GM21423 (cell line): ENCODE measurements around the gene CHAF1A.
A peak's percentile ranks its signal among the peaks of the same experiment; 100 is the strongest.

ENCODE experiments used
- ATAC-seq: cut with Tn5 transposase; IDR thresholded peaks from one replicate; pipeline ENCODE4 v1.9.1; 2021; ENCODE audit warnings: mild to moderate bottlenecking, moderate library complexity; ENCODE audit not compliant: unreplicated experiment

The CHAF1A gene

GRCh38 chr19:4400135-4400936 lies 2.1 kb upstream of the CHAF1A start, which contains the start of gene SH3GL1:
Gene SH3GL1, minus strand, starts transcription at chr19:4400547. Its CDS starts 179 bp downstream, at chr19:4400368.
- peak; percentile 56 for ATAC-seq

- no peak for ATAC-seq
Measured at GRCh38 chr19:4401769-4402170, 670 bp upstream of the CHAF1A start.

DNA sequence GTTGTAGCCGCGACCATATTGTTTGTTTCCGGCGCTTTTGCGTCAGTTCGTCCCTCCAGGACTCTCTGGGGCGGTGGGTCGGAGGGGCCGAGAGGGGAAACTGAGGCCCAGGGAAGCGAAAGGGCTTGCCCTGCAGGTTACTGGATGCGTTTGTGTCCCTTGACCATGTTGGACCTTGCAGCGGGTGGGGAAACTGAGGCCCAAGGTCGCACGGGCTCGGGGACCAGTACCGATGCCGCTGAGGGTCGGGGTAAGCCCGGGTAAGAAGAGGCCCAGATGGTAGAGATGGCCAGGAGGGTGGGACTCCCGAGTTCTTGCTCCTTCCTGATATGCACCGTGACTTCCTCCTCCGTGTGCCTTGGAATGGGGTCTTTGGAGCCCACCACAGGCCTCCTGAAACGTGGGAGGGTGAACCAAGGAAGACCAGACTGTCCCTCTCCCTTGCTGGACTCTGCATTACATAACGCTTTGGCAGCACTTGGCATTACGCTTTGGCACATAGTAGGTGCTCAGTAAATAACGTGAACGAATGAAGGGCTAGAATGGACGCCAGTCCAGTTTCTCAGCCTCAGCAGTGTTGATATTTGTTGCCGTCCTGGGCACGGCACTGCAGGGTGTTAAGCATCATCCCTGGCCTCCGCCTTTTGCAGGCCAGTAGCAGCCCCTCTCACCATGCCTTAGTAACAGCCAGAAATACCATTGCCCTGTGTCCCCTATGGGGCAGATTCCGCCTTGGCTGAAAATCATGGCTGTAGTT lies 743 bp downstream of the CHAF1A start:
- no peak for ATAC-seq

DNA sequence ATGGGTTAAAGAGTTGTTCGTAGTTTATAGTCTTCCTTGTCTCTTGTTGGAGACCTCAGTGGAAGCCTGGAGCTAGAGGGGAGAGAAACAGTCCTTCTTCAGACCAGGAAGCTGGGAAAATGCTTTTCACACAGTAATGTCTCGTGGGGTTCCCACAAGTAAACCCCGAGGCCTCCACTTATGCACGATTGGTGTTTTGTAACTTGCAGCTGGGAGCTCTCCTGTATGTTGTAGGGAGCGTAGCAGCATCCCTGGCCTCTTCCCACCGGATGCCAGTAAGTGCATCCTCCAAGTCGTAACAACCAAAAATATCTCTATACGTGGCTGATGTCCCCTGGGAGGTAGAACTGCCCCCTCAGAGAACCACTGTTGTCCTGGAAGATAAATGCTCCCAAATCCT lies 3.5 kb downstream of the CHAF1A start:
- no peak for ATAC-seq

GRCh38 chr19:4406626-4407025 lies 4.2 kb downstream of the CHAF1A start:
- ATAC-seq = no peak

DNA sequence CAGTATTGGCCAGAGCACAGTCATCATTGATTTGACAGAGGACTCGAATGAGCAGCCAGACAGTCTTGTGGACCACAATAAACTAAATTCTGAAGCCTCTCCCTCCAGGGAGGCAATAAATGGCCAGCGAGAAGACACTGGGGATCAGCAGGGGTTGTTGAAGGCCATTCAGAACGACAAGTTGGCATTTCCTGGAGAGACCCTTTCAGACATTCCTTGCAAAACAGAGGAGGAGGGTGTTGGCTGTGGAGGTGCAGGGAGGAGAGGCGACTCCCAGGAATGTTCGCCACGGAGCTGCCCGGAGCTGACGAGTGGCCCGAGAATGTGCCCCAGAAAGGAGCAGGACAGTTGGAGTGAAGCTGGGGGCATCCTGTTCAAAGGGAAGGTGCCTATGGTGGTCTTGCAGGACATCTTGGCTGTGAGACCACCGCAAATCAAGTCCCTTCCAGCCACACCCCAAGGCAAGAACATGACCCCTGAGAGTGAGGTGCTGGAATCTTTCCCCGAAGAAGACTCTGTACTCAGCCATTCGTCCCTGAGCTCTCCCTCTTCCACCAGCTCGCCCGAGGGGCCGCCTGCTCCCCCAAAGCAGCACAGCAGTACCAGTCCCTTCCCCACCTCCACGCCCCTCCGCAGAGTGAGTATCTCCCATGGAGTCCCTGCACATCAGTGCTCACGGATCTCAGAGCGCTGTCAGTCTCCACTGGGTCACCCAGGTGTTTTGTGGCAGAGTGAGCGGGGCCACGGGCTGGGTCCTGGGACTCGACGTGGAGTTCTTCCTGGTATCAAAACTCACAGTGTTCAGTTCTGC lies 6.9 kb downstream of the CHAF1A start:
- ATAC-seq = no peak

- ATAC-seq = no peak
Measured at GRCh38 chr19:4413588-4413987, 11.1 kb downstream of the CHAF1A start.

DNA sequence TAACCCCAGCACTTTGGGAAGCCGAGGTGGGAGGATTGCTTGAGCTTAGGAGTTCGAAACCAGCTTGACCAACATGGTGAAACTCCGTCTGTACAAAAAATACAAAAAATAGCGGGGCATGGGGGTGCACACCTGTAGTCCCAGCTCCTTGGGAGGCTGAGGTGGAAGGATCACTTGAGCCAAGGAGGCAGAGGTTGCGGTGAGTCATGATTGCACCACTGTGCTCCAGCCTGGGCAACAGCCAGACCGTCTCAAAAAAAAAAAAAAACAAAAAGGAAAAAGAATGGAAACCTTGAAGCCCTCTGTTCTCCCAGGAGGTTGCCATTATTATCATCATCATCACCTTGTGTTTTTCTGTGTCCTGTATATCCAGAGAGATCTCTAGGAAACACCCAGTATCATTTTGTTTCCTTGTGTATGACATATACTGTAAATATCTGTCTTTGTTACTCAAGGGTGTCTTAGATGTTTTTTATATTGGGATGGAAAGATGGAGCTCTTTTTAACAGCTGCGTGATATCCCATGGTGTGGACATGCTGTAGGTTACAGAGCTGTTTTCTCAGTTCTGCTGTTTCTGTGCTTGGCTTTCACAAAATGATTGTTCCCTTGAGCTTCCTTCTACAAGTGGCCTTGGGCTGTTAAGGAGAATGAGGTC lies 11.8 kb downstream of the CHAF1A start:
- ATAC-seq = no peak

GRCh38 chr19:4414800-4415321 lies 12.4 kb downstream of the CHAF1A start:
- no peak for ATAC-seq

DNA sequence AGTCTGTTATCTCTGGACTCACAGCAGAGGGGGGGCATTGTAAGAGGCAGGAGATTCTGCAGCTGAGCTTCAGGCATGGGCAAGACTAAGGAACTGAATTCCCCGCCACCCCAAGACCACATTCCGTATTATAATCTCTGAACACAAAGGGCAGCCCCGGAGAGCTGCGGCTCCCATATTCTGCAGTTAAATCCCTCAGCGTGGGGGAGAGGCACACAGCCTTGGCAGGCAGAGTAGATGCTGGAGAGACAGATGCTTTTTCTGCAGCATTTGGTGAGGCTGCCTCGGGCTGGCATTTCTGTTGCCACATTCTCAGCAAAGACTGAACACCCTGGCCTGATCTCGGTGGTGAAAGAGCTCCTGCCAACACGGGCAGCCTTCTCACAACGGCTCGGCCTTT lies 12.9 kb downstream of the CHAF1A start:
- no peak for ATAC-seq

DNA sequence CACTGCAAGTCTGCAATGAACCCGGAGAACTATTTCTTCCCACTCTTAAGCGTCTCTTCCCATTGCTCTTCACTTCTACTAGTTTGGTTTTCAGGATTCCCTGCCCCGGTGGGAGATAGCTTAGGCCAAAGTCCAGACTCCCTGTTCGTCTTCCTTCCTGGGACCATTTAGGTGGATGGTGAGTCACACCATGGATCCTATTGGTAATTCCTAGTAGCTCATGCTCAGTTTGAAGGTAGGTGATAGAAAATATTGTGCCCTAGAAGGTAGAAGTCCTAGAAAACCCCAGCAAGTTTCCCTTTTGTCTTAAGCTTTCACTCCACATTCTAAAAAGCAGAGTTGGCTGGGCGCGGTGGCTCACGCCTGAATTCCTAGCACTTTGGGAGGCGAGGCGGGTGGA lies 13.8 kb downstream of the CHAF1A start:
- ATAC-seq = no peak

DNA sequence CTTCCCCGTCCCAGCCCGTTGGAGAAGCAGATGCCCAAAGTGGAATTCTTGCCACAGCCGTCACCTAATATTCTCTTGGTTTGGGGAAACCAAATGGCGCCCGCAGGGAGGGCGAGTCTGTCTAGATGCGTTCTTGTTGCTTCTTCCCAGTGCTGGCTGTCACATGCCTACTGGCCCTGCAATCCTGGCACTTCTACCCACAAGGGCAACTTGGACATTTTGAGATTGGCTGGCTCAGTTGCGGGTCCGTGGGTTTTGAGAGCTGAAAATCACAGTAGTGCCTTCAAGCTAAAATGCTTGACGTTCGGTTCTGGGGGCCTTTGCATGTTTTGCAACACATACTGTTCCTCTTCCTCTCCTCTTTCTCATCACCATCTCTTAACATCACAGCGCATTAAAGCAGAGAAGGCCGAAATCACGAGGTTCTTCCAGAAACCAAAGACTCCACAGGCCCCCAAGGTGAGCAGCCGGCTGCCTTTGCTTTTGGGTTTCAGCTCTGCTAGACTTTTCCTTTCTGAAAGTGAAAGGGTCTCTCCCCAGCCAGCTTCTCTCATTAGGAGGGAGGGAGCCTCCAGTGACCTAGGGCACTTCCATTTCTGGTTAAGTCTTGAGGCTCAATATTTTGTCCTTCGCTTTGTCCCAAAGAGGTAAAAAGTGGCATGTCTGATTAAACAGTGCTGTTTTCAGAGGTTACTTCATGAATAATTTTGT lies 21.1 kb downstream of the CHAF1A start:
- ATAC-seq = no peak

- no peak for ATAC-seq
Measured at GRCh38 chr19:4425537-4425936, 23.1 kb downstream of the CHAF1A start.

DNA sequence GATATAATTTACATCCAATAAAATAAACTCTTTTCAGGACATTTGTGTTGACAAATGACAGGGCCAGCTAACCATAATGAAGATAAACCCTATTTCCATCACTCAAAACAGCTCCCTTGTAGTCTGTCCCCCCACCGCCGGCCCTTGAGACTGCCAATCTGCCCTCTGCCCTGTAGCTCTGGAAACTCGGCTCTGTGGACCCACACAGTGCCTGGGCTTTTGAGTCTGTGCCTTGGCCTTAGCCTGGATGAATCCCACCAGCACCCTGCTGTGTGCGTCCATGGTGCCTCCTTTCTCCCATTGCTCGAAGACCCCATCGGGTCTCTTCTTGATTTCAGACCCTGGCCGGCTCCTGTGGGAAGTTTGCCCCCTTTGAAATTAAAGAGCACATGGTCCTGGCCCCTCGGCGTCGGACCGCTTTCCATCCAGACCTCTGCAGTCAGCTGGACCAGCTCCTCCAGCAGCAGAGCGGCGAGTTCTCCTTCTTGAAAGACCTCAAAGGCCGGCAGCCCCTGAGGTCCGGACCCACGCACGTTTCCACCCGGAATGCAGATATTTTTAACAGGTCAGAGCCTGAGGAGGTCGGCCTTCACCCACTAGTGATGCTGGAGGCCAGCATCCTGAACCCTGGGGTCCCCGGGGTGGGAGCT lies 26.0 kb downstream of the CHAF1A start:
- no peak for ATAC-seq

DNA sequence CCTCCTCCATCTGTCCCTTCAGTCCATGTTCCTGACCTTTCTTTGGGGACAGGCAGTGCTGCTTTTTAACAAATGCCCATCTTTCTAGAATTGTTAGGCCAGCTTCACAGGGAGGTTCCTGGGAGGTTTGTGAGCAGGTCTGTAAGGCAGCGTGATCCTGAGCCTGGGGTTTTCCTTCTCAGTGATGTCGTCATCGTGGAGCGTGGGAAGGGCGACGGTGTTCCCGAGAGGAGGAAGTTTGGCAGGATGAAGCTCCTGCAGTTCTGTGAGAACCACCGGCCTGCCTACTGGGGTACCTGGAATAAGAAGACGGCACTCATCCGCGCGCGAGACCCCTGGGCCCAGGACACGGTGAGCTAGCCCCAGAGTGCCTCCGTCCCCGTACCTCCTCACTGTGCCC lies 26.8 kb downstream of the CHAF1A start:
- ATAC-seq = no peak

- ATAC-seq = no peak
Measured at GRCh38 chr19:4429771-4430171, 27.3 kb downstream of the CHAF1A start.

GRCh38 chr19:4430760-4431159 lies 28.3 kb downstream of the CHAF1A start:
- no peak for ATAC-seq

- no peak for ATAC-seq
Measured at GRCh38 chr19:4431296-4431695, 28.9 kb downstream of the CHAF1A start.
